Activated T-cell treated with anti-CD3 and anti-CD28 coated beads, Interleukin-2, amount 50 U/mL, for 4 hours (primary cell): ENCODE results near the gene USP6NL. TPM values are rescaled to one million over a fixed set of nuclear protein-coding genes. Genes with fewer than 3 reads are reported as not detected.

Source experiments
- ATAC-seq, 2 donors: fragments of 200-7000 bp; cut with Tn5 transposase; one replicate each; pipeline ENCODE4 v1.10.0; 2021
- DNase-seq: peaks from one replicate; pipeline ENCODE4 v3.0.0-alpha.2; 2020
- H3K27me3 Mint-ChIP-seq: one replicate; pipeline ENCODE4 v1.8.0; 2021; ENCODE audit warnings: low read depth, mixed read lengths
- H3K36me3 Mint-ChIP-seq: one replicate; pipeline ENCODE4 v1.8.0; 2022; ENCODE audit warnings: mixed read lengths; ENCODE audit not compliant: insufficient read depth
- H3K4me1 Mint-ChIP-seq: one replicate; pipeline ENCODE4 v1.8.0; 2021; ENCODE audit warnings: low read depth, mixed read lengths
- H3K4me3 Mint-ChIP-seq: one replicate; pipeline ENCODE4 v1.8.0; 2021; ENCODE audit warnings: mild to moderate bottlenecking, moderate library complexity, mixed read lengths
- H3K9me3 Mint-ChIP-seq: one replicate; pipeline ENCODE4 v1.8.0; 2021; ENCODE audit warnings: mixed read lengths
- total RNA-seq, 3 donors: library from RNA; stranded (reverse); gene quantifications; one replicate each; pipeline ENCODE4 v1.2.1, GENCODE V29; 2021

Gene USP6NL
- total RNA-seq, 3 donors from 2014 or later, result 4.7 to 5.3 (median 4.7) TPM

- no peaks in the 10 kb centered on the region for H3K27me3 Mint-ChIP-seq
- H3K36me3 Mint-ChIP-seq, result no peaks in the 10 kb centered on the region
- H3K4me3 Mint-ChIP-seq, result no peak overlapping the region
- peaks cover 7% of the 10 kb centered on the region for H3K9me3 Mint-ChIP-seq
- peaks cover 8% of the 10 kb centered on the region for H3K4me1 Mint-ChIP-seq
- no peak for DNase-seq
- no peak for ATAC-seq
Observed at GRCh38 chr10:11430421-11431215, 180.8 kb downstream of the USP6NL start.

GRCh38 chr10:11429439-11430052, 181.9 kb downstream of the USP6NL start:
- no peaks in the 10 kb centered on the region for H3K27me3 Mint-ChIP-seq
- H3K4me3 Mint-ChIP-seq, result no peak overlapping the region
- DNase-seq (no peak), ATAC-seq (no peak)
- peaks cover 15% of the 10 kb centered on the region for H3K4me1 Mint-ChIP-seq
- H3K9me3 Mint-ChIP-seq, result peaks cover 7% of the 10 kb centered on the region
- H3K36me3 Mint-ChIP-seq, result no peaks in the 10 kb centered on the region

- Mint-ChIP-seq H3K4me1 (peaks cover 15% of the 10 kb centered on the region), H3K27me3 (no peaks in the 10 kb centered on the region), H3K9me3 (peaks cover 21% of the 10 kb centered on the region), H3K4me3 (no peak overlapping the region), H3K36me3 (no peaks in the 10 kb centered on the region)
- DNase-seq, result no peak
- no peak for ATAC-seq
Observed at GRCh38 chr10:11425676-11426075, 185.8 kb downstream of the USP6NL start.

- ATAC-seq (no peak), DNase-seq (no peak)
- Mint-ChIP-seq H3K4me3 (no peak overlapping the region), H3K36me3 (no peaks in the 10 kb centered on the region), H3K4me1 (peaks cover 15% of the 10 kb centered on the region), H3K9me3 (peaks cover 24% of the 10 kb centered on the region), H3K27me3 (no peaks in the 10 kb centered on the region)
Observed at GRCh38 chr10:11425296-11425610, 186.2 kb downstream of the USP6NL start.

- ATAC-seq (no peak), DNase-seq (no peak)
- no peaks in the 10 kb centered on the region for H3K27me3 Mint-ChIP-seq
- peaks cover 15% of the 10 kb centered on the region for H3K4me1 Mint-ChIP-seq
- H3K36me3 Mint-ChIP-seq, result no peaks in the 10 kb centered on the region
- H3K9me3 Mint-ChIP-seq, result peaks cover 30% of the 10 kb centered on the region
- no peak overlapping the region for H3K4me3 Mint-ChIP-seq
Observed at GRCh38 chr10:11424456-11425295, 186.8 kb downstream of the USP6NL start.

- no peak for DNase-seq
- H3K36me3 Mint-ChIP-seq, result peaks cover 7% of the 10 kb centered on the region
- H3K9me3 Mint-ChIP-seq, result peaks cover 35% of the 10 kb centered on the region
- peaks cover 3% of the 10 kb centered on the region for H3K4me1 Mint-ChIP-seq
- no peak overlapping the region for H3K4me3 Mint-ChIP-seq
- ATAC-seq, result no peak
- no peaks in the 10 kb centered on the region for H3K27me3 Mint-ChIP-seq
Observed at GRCh38 chr10:11416974-11417373, 194.5 kb downstream of the USP6NL start.

- Mint-ChIP-seq H3K9me3 (peaks cover 24% of the 10 kb centered on the region), H3K4me1 (peaks cover 3% of the 10 kb centered on the region), H3K27me3 (no peaks in the 10 kb centered on the region), H3K36me3 (peaks cover 7% of the 10 kb centered on the region), H3K4me3 (no peak overlapping the region)
- DNase-seq (no peak), ATAC-seq (no peak)
Observed at GRCh38 chr10:11415095-11415494, 196.4 kb downstream of the USP6NL start.

GRCh38 chr10:11414314-11415038, 197.0 kb downstream of the USP6NL start:
- DNase-seq (no peak), ATAC-seq (no peak)
- Mint-ChIP-seq H3K4me3 (no peak overlapping the region), H3K9me3 (peaks cover 18% of the 10 kb centered on the region), H3K4me1 (peaks cover 3% of the 10 kb centered on the region), H3K36me3 (peaks cover 7% of the 10 kb centered on the region), H3K27me3 (no peaks in the 10 kb centered on the region)

- ATAC-seq, result no peak
- DNase-seq, result no peak
- H3K4me1 Mint-ChIP-seq, result peaks cover 23% of the 10 kb centered on the region
- H3K36me3 Mint-ChIP-seq, result peaks cover 4% of the 10 kb centered on the region
- no peaks in the 10 kb centered on the region for H3K27me3 Mint-ChIP-seq
- no peak overlapping the region for H3K4me3 Mint-ChIP-seq
- peaks cover 16% of the 10 kb centered on the region for H3K9me3 Mint-ChIP-seq
Observed at GRCh38 chr10:11411926-11412545, 199.4 kb downstream of the USP6NL start.

- ATAC-seq, result no peak
- peaks cover 16% of the 10 kb centered on the region for H3K9me3 Mint-ChIP-seq
- no peak for DNase-seq
- no peak overlapping the region for H3K4me3 Mint-ChIP-seq
- peaks cover 4% of the 10 kb centered on the region for H3K36me3 Mint-ChIP-seq
- H3K4me1 Mint-ChIP-seq, result peaks cover 41% of the 10 kb centered on the region
- H3K27me3 Mint-ChIP-seq, result no peaks in the 10 kb centered on the region
Observed at GRCh38 chr10:11409357-11409756, 202.1 kb downstream of the USP6NL start.

- peaks cover 4% of the 10 kb centered on the region for H3K36me3 Mint-ChIP-seq
- peaks cover 16% of the 10 kb centered on the region for H3K9me3 Mint-ChIP-seq
- no peak overlapping the region for H3K4me3 Mint-ChIP-seq
- H3K4me1 Mint-ChIP-seq, result peaks cover 48% of the 10 kb centered on the region
- DNase-seq (no peak), ATAC-seq (no peak)
- H3K27me3 Mint-ChIP-seq, result no peaks in the 10 kb centered on the region
Observed at GRCh38 chr10:11407939-11408338, 203.5 kb downstream of the USP6NL start.

GRCh38 chr10:11406746-11407145, 204.7 kb downstream of the USP6NL start:
- no peak overlapping the region for H3K4me3 Mint-ChIP-seq
- H3K27me3 Mint-ChIP-seq, result no peaks in the 10 kb centered on the region
- H3K4me1 Mint-ChIP-seq, result peaks cover 60% of the 10 kb centered on the region
- ATAC-seq (no peak), DNase-seq (no peak)
- H3K9me3 Mint-ChIP-seq, result peaks cover 7% of the 10 kb centered on the region
- H3K36me3 Mint-ChIP-seq, result no peaks in the 10 kb centered on the region

- Mint-ChIP-seq H3K4me3 (no peak overlapping the region), H3K27me3 (no peaks in the 10 kb centered on the region), H3K4me1 (peaks cover 76% of the 10 kb centered on the region)
Observed at GRCh38 chr10:11404901-11405300, 206.5 kb downstream of the USP6NL start.

More at GRCh38 chr10:11404901-11405300, 206.5 kb downstream of the USP6NL start:
- H3K36me3 Mint-ChIP-seq, result no peaks in the 10 kb centered on the region
- H3K9me3 Mint-ChIP-seq, result peaks cover 7% of the 10 kb centered on the region
- DNase-seq, result no peak
- ATAC-seq, result no peak
